Endothelial cell (in vitro differentiated cells): ENCODE results near the gene NR1H2. TPM values are rescaled to one million over a fixed set of nuclear protein-coding genes. Genes with fewer than 3 reads are reported as not detected.

ENCODE experiments used
- DNase-seq: peaks from one replicate; pipeline ENCODE4 v3.0.0; 2021; ENCODE audit warnings: low spot score
- H3K27ac Mint-ChIP-seq: one replicate; pipeline ENCODE4 v1.8.0; 2021; ENCODE audit warnings: mixed read lengths, inconsistent platforms; ENCODE audit not compliant: unreplicated experiment
- H3K27me3 Mint-ChIP-seq: one replicate; pipeline ENCODE4 v1.8.0; 2021; ENCODE audit warnings: mild to moderate bottlenecking, moderate library complexity, mixed read lengths, inconsistent platforms; ENCODE audit not compliant: unreplicated experiment
- H3K36me3 Mint-ChIP-seq: one replicate; pipeline ENCODE4 v1.8.0; 2021; ENCODE audit warnings: mild to moderate bottlenecking, low read depth, mixed read lengths, inconsistent platforms; ENCODE audit not compliant: unreplicated experiment
- H3K4me1 Mint-ChIP-seq: one replicate; pipeline ENCODE4 v1.8.0; 2021; ENCODE audit warnings: mild to moderate bottlenecking, mixed read lengths, inconsistent platforms; ENCODE audit not compliant: unreplicated experiment
- H3K4me3 Mint-ChIP-seq: one replicate; pipeline ENCODE4 v1.8.0; 2021; ENCODE audit warnings: mild to moderate bottlenecking, mixed read lengths, inconsistent platforms; ENCODE audit not compliant: unreplicated experiment
- H3K9me3 Mint-ChIP-seq: one replicate; pipeline ENCODE4 v1.8.0; 2021; ENCODE audit warnings: mixed read lengths, inconsistent platforms; ENCODE audit not compliant: unreplicated experiment
- CTCF ChIP-seq: fragments of 200-600 bp; sonication (generic); IDR thresholded peaks from one replicate; pipeline ENCODE4 v1.5.0; 2021; ENCODE audit warnings: antibody characterized with exemption; ENCODE audit not compliant: unreplicated experiment
- total RNA-seq: library from RNA; stranded (reverse); fragmentation: NEBNext Ultra II Directional; extraction: Animal tissue kit (Norgen Biotek cat#: 25700); gene quantifications from one replicate; pipeline ENCODE4 v1.2.1, GENCODE V29; 2021; ENCODE audit not compliant: unreplicated experiment

Gene NR1H2
- total RNA-seq, 1 donor from 2014 or later = 21.6 TPM

GRCh38 chr19:50357178-50358100 is 18.8 kb upstream of the NR1H2 start:
- H3K27me3 Mint-ChIP-seq = peaks cover 13% of the 10 kb centered on the region
- H3K9me3 Mint-ChIP-seq = peaks cover 20% of the 10 kb centered on the region
- H3K4me3 Mint-ChIP-seq = no peak overlapping the region
- DNase-seq = peak; percentile 46
- no peak overlapping the region for H3K27ac Mint-ChIP-seq
- no peaks in the 10 kb centered on the region for H3K4me1 Mint-ChIP-seq
- peak; percentile 76 for TF ChIP-seq CTCF
- peaks cover 11% of the 10 kb centered on the region for H3K36me3 Mint-ChIP-seq

- H3K4me1 Mint-ChIP-seq = no peaks in the 10 kb centered on the region
- no peak overlapping the region for H3K4me3 Mint-ChIP-seq
- peaks cover 13% of the 10 kb centered on the region for H3K27me3 Mint-ChIP-seq
- peaks cover 18% of the 10 kb centered on the region for H3K9me3 Mint-ChIP-seq
- peaks cover 11% of the 10 kb centered on the region for H3K36me3 Mint-ChIP-seq
- no peak for TF ChIP-seq CTCF
- no peak overlapping the region for H3K27ac Mint-ChIP-seq
- no peak for DNase-seq
Observed at GRCh38 chr19:50358483-50359327, 17.6 kb upstream of the NR1H2 start.

GRCh38 chr19:50359328-50359818 is 16.9 kb upstream of the NR1H2 start:
- TF ChIP-seq CTCF = no peak
- peaks cover 11% of the 10 kb centered on the region for H3K36me3 Mint-ChIP-seq
- no peak overlapping the region for H3K4me3 Mint-ChIP-seq
- peaks cover 18% of the 10 kb centered on the region for H3K9me3 Mint-ChIP-seq
- H3K27ac Mint-ChIP-seq = no peak overlapping the region
- no peak for DNase-seq
- H3K27me3 Mint-ChIP-seq = peaks cover 13% of the 10 kb centered on the region
- H3K4me1 Mint-ChIP-seq = no peaks in the 10 kb centered on the region

- peaks cover 11% of the 10 kb centered on the region for H3K36me3 Mint-ChIP-seq
- peaks cover 18% of the 10 kb centered on the region for H3K9me3 Mint-ChIP-seq
- no peak overlapping the region for H3K4me3 Mint-ChIP-seq
- H3K27me3 Mint-ChIP-seq = peaks cover 13% of the 10 kb centered on the region
- DNase-seq = no peak
- no peaks in the 10 kb centered on the region for H3K4me1 Mint-ChIP-seq
- no peak for TF ChIP-seq CTCF
- no peak overlapping the region for H3K27ac Mint-ChIP-seq
Observed at GRCh38 chr19:50361290-50362029, 14.8 kb upstream of the NR1H2 start.
